Activated gamma-delta T cell (primary cell): ENCODE measurements around the gene CLDN9.

Experiments
- DNase-seq: peaks from one replicate; lab custom pipeline; 2025; lab: John Stamatoyannopoulos, UW

Gene CLDN9

DNA sequence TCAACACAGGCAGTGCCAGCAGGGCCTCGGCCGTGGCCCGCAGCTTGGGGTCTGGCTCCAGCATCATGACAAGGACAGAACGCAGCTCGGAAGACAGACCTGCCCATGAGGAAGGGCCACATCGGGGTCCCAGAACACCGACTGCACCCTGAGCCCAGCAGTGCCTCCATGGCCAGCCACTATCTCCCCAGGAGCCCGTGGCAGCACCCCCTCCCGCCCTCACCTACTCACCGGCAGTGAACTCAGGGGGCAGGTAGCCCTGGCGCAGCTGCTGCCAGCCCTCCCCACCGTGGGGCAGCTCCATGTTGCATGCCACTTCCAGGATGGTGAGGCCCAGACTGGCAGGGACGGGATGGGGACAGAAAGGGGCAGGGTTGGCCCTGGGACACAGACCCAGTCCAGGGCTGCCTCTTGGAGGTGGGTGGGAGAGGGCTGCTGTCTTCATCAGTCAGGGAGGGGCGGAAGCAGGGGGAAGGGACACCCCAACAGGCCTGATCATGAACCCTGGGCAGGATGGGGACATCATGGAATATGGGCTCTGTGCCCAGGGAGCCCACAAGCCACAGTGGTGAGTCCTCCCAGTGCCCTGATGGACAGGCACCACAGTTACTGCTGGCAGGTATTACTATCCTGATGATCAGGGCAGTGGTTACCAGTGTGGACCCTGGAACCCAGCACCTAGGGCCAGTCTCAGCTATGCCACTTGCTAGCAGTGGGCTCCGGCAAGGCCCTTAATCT is 38.2 kb upstream of the CLDN9 start:
- no peak for DNase-seq

DNA sequence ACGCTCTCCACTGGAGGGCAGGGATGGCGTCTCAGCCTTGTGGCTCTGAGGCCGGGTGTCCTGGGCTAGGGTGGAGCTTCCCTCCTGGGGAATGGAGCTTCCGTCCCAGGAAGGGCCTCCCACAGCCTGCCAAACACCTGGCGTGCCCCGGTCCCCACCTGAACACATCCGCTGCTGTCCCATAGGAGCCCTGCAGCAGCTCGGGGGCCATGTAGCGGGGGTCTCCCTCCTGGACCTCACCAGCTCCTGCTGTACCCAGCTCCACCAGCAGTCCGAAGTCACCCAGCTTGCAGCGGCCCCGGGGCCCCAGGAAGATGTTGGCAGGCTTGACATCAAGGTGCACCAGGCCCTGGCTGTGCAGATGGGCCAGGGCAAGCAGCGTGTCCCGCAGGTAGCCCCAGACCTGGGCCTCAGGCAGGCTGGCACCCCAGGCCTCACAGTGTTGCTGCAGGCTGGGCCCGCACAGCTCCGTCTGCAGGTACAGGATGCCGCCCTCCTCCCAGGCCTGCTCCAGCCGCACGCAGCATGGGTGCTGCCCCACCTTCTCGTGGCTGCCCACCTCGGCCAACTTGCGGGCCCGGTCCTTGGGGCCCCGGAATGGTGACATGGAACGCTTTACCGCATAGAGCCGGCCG is 37.4 kb upstream of the CLDN9 start:
- no peak for DNase-seq

DNA sequence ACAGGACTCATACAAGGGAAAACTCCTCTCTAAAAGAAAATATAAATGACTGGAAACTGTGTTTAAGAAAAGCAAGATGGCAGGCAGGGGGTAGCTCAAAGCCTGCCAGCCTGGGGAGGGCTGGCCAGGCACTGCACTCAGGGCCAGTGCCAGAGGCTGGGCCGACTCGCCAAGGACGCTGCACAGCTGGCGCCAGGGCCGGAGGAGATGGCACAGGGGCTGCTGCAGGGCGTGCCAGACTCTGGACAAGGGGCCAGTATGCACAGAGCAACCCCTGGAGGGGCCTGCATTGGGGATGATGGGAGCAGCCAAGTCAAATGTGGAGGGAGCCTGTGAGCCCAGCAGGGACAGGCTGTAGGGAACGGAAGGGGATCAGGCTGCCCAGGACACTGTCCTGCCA is 36.5 kb upstream of the CLDN9 start:
- no peak for DNase-seq

DNA sequence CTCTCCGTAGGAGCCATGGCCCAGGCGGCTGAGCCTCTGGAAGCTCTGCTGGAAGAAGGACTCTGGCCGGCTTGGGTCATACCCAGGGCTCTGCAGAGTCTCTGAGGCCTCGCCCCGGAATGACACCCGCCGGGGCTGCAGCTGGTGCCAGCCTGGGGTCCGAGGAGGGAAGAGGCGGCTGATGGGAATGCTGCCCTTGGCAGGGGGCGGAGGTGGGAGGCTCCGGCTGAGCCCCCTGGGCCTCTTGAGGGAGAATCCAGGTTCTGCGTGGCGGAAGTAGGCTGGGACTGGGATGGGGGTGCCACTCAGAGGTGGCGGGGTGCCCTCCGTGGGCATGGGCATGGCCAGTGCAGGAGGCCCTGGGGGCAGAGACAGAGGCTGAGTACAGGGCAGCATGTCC is 36.0 kb upstream of the CLDN9 start:
- DNase-seq, result no peak

DNA sequence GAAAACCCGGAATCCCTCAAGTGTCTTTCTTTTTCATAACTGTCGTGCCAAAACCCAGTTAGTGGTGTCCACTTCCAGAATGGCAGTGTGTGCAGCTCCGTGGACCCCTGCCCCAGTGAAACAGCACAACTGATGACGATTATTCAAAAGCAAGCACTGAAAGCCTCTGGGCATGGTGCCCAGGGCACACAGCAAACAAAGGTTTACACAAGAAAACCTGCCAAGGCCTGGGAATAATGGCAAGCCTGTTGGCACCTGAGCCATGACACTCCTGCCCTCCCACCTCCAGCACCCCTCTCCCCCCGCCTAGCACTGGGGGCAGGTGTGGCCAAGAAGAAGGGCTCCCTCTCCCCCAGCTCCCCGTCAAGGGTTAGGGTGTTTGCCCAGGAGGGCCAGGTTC is 35.3 kb upstream of the CLDN9 start:
- DNase-seq, result no peak

DNA sequence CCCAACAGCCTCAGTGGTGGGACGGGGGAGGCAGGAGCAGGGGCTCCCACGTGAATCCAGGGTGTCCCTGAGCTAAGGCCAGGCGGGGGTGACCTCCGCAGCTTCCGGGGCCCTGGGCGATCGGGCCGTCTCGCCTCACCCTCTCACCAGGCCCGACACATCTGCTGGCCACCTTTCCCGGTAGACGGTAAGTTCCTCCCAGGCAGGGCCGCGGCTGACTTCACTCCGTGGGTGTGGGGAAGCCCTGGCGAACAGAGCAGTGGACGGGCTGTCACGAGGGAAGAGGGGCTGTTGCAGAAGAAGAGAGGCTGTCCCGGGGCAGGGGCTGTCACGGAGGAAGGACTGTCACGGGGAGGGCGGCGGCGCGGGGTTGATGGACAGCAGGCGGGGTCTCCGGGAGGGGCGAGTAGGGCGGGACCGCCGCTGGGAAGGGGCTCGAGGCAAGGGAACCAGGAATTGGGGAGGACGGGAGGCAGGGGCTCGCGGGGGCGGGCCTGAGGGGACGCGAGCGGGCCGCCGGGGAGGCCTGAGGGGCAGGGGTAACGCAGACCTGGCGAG is 33.0 kb upstream of the CLDN9 start:
- DNase-seq, result no peak

DNA sequence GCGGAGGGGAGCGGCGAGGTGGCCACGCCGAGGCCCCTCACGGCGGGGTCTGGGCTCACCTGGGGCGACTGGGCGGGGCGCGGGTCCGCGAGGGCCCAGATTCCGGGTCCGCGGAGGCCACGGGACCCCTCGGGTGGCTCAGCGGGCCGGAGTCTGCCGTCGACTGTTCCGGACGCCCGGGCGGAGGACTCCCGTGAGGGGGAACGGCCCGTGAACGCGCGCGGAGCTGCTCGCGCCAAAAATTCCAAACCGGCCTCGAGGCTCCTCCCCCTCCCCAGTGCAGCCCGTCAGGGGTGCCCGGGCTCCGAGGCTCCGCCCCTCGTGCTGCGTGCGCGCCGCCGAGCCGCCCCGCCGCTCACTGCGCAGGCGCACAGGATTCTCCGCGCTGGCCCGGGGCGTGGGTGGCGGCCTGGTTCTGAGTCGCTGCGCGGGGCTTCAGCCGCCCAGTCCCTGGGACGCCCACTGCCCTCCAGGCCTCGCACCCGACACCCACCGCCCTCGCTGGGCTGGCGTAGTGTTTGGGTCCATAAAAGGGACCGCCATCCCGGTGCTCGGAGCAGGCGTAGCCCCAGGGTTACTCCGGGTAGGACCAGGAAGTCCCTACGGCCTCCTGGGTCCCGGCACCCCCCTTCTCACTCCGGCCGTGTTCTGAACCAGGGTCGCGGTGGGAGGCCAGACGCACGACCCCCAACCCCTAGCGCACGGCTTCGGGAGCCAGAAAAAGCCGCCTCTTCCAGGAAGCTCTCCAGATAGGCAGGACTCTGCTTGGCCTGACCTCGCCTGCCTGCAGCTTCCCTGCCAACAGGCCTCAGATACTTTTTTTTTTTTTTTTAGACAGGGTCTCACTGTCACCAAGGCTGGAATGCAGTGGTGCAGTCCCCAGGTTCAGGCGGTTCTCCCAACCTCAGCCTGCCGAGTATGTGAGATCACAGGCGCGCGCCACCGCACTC is 32.2 kb upstream of the CLDN9 start, which contains the start of gene PKMYT1:
Gene PKMYT1 (minus strand): TSS at position 220 of the 950 bp plus-strand sequence. CDS start 789 bp downstream, outside the sequence.
- peak; percentile 88 for DNase-seq

DNA sequence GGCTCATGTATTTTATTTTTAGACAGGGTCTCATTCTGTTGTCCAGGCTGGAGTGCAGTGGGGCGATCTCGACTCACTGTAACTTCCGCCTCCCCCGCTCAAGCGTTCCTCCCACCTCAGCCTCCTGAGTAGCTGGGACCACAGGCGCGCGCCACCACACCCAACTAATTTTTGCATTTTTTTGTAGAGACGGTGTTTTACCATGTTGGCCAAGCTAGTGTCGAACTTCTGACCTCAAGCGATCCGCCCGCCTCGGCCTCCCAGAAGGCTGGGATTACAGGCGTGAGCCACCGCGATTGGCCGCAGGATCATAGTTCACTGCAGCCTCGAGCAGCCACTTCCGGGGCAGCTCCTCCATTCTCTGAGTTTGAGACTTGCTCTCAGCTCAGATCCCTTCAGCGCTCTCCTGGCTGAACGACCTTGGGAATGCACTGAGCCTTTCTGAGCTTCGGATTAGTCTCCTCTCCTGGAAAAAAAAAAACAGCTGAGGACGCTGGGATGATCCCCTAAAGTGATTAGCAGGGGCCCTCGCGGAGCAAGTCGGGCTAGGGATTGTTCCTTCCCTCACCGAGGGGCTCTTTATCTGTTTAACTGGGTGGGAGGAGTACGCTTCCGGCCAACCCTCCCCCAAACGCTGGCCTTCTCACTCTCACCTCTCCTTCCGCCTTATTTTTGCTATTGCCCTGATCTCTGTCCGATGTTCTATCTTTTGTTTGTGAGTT is 31.4 kb upstream of the CLDN9 start:
- DNase-seq, result no peak

DNA sequence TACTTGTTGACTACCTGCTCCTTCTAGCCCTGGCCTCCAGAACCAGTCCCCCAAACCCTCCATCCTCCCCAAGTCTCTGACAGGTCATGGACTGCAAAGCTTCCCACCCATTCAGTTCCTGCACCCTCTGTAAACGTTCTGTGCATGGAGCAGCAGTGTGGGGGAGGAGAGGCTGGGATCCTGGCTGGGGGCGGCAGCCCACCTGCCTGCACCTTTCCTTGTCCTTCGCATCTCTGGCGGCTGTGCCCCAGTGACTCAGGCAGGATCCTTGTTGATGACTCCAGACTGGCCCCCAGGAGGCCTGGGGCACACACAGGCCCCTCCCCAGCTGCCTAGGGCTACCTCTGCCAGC is 30.8 kb upstream of the CLDN9 start:
- no peak for DNase-seq

DNA sequence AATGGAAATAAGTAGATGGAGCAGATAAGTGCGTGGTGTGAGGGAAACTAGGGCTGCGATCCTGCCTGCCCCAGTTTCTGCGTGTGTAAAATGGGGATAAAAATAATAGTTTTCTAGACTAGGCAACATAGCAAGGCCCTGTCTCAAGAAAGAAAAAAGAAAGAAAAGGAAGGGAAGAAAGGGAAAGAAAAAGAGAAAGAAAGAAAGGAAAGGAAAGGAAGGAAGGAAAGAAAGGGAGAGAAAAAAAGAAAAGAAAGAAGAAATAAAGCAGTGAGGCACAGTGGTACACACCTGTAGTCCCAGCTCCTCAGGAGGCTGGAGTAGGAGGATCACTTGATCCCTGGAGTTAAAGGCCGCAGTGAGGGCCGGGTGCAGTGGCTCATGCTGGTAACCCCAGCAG is 30.3 kb upstream of the CLDN9 start:
- no peak for DNase-seq

DNA sequence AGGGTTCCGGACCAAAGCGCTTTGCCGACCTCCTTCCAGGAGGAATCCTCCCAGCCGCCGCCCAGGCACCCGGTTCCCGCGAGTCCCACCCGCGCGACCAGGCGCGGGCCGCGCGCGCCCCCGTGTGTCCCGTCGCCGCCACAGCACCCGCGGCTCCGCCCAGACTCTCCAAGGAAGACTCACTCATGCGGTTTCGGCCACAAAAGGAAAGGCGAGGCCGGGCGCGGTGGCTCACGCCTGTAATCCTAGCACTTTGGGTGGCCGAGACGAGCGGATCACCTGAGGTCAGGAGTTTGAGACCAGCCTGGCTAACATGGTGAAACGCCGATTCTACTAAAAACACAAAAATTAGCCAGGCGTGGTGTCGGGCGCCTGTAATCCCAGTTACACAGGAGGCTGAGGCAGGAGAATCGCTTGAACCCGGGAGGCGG is 29.0 kb upstream of the CLDN9 start:
- DNase-seq, result peak; percentile 42

DNA sequence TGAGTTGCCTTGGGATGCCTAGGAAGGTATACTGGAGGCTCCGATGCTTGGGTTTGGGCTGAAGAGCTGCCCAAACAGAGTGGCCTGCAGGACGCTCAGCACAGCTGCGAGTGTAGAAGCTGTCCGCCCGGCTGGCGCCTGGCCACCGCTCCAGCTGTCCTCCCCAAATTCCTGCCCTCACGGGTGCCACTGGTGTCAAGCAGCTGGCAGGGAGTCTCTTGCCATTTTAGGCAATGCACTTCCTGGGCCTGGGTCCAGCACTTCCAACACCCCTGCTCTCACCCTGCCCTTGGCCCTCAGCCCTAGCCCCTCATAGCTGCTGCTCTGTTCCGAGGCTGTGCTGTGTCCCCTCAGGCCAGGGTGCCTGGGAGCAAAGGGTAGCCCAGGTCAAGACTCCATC is 27.3 kb upstream of the CLDN9 start:
- DNase-seq, result no peak

DNA sequence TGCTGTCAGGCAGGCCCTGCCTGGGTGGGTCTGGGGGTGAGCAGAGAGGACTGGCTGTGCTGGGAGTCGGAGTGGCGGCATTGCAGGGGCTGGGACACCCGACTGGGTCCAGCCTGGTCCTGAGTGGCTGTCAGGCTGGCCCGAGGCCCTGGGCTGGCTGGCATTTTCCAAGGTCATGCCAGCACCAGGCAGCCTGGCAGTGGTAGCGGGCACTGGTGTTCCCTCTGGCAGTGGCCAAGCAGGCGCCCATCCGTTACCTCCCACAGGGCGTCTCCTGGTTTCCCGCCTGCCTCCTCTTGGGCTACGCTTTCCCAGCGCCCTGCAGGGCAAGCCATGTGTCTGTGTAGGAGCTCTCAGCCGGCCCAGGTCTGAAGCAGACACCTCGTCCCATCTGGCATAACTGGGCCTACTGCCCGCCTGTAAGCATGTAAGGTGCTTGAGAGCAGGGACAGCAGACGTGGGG is 26.8 kb upstream of the CLDN9 start:
- no peak for DNase-seq

DNA sequence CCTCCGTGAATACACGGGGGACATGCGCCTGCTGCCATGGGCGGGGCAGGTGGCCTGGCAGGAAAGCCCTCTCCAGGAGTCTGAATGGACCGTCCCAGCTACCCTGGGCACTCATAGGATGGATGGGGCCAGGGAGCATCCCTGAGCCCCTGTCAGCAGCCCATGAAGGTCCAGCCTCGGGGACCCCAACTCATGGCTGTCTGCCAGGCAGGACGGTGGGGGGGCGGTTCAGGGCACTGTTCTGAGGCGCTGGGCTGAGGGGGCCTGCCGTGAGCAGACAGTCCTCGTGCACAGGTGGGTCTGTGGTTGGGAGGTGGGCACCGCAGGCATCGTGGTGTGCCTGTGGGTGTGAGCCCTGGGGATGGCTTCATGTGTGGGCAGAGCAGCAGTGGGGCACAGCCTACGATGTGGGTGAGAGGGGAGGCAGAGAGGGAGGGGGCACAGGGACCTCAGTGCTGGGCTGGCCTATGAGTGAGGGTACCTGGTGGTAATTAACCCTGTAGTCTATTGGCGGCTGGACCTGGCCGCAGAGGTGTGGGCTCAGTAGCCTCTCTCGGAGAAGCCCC is 26.0 kb upstream of the CLDN9 start:
- no peak for DNase-seq

DNA sequence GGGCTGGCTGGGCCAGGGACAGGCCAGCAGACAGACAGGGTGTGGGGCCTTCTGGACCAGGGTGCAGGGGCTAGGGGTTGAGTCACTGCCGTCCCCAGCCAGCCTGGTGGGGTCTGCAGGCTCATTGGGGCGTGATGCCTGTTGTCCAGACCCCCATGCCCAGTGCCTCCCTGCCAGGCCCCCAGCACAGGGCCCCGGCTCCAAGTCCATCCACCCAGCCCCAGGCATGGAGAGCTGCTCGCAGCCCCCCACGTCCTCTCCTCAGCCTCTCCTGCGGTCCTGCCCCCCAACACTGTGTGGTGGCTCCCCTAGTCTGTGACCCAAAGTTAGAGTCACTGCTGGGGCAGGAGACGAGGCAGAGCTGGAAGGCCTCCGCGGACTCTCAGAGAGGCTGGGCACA is 25.4 kb upstream of the CLDN9 start:
- DNase-seq, result no peak

DNA sequence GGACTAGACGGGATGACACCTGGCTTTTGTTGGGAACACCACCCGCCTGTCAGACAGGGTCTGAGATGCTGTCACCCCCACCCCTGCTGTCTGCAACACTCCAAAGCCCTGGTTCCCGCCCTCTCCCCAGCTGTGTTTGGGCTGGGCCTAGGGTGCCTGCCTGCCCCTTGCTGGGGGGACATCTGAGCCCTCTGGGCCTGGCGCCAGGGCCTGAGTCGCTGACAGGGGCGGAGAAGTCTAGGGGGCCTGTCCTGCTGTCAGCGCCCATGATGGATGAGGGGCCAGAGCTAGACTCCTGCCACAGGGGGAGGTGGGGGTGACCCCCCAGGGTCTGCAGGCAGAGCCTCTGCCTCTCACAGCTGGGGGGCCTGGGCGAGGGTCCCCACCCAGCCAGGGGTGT is 24.9 kb upstream of the CLDN9 start:
- no peak for DNase-seq

DNA sequence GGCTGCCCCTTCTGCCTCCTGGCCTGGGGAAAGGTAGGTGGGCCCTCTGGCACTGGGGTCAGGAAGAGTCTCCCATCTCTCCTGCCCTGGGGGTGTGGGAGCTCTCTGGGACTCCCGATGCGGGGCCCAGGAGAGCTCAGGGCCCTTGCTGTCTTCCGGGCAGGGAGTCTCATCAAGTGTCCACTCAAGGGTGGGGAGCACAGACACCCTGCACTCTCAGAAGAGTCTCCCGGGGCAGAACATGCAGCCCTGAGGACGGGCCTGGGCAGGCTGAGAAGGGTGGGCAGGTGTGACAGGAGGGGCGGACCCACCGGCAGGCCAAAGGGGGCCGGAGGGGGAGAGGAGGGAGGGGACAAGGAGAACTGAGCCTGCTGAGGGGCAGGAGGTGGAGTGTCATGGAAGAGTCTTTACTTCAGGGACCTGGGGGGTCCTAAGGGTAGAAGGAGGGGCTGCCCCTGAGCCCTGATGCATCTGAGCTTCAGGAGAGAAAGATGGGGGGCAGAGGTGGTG is 24.1 kb upstream of the CLDN9 start:
- DNase-seq, result no peak

DNA sequence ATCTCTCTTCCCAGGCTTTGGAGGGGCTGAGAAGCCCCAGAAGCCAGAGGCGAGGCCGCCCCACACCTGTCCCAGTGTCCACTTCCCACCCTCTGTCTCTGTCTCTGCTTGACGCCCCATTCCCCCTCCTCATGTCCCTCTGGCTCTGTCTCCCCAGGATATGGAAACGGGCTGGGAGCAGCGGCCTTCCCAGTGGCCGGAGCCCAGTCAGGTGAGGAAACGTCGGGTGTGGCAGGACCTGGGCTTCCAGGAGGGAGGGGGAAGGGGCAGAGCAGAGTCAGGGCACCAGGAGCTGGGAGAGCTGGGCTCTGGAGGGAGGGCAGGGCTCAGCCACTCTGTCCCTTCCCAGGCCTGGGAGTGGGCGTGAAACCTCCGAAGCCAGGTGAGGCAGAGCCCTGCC is 21.8 kb upstream of the CLDN9 start:
- DNase-seq, result no peak

DNA sequence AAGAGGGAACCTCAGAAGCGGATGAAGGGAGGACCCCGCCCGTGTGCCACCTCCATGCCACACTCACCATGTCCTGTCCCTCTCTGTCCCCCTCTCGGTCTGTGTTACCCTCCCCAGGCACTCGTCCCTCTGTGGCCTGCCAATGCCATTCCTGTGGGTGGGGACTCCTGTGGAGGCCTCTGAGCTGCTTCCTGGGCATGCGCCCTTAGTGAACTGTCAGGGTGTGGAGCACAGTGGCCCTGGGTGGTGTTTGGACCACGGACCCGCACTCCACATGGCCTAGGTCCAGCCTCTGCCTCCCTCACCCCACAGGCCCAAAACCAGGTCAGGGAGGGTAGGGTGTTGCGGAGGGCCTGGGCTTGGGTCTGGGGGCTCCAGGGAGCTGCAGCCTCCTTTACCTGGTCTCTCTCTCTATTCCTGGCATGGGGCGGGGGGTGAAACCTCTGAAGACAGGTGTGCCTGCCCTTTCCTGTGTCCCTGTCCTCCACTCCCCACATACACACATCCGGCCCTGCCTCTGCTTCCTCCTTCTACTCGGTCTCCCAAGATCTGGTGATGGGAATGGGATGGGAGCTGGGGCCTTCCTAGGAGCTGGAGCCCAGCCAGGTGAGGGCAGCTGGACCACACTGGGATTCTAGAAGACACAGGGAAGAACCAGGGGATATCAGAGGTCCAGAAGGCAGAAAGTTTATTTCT is 21.0 kb upstream of the CLDN9 start:
- DNase-seq, result no peak

DNA sequence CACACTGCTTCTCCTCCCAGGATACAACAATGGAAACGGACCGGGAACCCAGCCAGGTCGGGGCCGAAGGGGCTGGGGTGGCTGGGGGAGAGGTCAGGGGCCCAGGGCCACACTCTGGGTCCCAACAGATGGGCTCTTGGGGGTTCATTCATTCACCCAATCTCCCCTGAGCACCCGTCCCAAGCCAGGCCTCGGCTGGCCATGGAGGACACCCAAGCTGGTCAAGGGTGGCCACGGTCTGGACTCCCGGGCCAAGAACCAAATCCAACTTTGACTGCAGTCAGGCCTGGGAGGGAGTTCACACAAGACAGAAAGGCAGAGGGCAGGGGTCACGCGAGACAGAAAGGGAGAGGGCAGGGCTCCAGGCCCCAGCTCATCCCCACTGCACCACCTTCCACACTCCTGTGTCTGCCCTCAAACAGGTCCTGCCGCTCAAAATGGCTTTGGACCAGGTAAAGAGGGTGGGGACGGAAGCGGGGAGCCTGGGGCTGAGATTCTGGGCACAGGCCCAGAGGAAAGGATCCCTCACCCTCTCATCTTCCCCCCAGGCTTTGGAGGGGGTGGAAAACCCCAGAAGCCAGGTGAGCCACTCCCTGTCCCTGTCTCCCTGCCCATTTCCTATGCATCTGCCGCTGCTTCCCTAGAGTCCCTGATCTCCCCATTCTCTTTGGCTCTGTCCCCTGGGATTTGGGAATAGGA is 20.2 kb upstream of the CLDN9 start:
- no peak for DNase-seq
